DMS53 treated with DMSO at 0.1 percent for 48 hours (cell line): ENCODE results near the gene HADH.
"Not testable (repeated sequence)": the region's sequence is repeated elsewhere in the genome, so short reads cannot be mapped to it uniquely, and the experiment has no call there.

Experiments used
- DNase-seq: peaks from one replicate; lab custom pipeline; 2025; ENCODE audit not compliant: unreplicated experiment; lab: John Stamatoyannopoulos, UW

HADH gene

GRCh38 chr4:108029731-108030130 is 40.0 kb downstream of the HADH start:
- DNase-seq, result no peak

- DNase-seq, result peak; percentile 36
These were observed 40.6 kb downstream of the HADH start for GRCh38 chr4:108030332-108030731.

GRCh38 chr4:108031427-108032083 is 41.9 kb downstream of the HADH start:
- DNase-seq, result no peak

GRCh38 chr4:108033348-108033747 is 43.7 kb downstream of the HADH start:
- no peak for DNase-seq

GRCh38 chr4:108034565-108034964 is 44.9 kb downstream of the HADH start:
- no peak for DNase-seq

- no peak for DNase-seq
These were observed 46.0 kb downstream of the HADH start for GRCh38 chr4:108035691-108036090.

- no peak for DNase-seq
These were observed 46.5 kb downstream of the HADH start for GRCh38 chr4:108036213-108036612.

GRCh38 chr4:108037884-108038283 is 48.2 kb downstream of the HADH start:
- no peak for DNase-seq

GRCh38 chr4:108042927-108043326 is 53.2 kb downstream of the HADH start:
- no peak for DNase-seq

- no peak for DNase-seq
These were observed 53.8 kb downstream of the HADH start for GRCh38 chr4:108043526-108043925.

GRCh38 chr4:108044951-108045686 is 55.4 kb downstream of the HADH start:
- no peak for DNase-seq

GRCh38 chr4:108045687-108046024 is 56.0 kb downstream of the HADH start:
- no peak for DNase-seq

- no peak for DNase-seq
These were observed 57.5 kb downstream of the HADH start for GRCh38 chr4:108047199-108047598.

GRCh38 chr4:108048157-108048556 is 58.5 kb downstream of the HADH start:
- DNase-seq, result no peak

GRCh38 chr4:108048997-108049396 is 59.3 kb downstream of the HADH start:
- no peak for DNase-seq

- DNase-seq, result no peak
These were observed 59.7 kb downstream of the HADH start for GRCh38 chr4:108049406-108049805.

GRCh38 chr4:108050166-108051111 is 60.8 kb downstream of the HADH start:
- DNase-seq, result not testable (repeated sequence)

- DNase-seq, result no peak
These were observed 61.7 kb downstream of the HADH start for GRCh38 chr4:108051343-108051742.

- DNase-seq, result no peak
These were observed 63.0 kb downstream of the HADH start for GRCh38 chr4:108052558-108053120.

- no peak for DNase-seq
These were observed 63.6 kb downstream of the HADH start for GRCh38 chr4:108053251-108053711.

- no peak for DNase-seq
These were observed 64.4 kb downstream of the HADH start for GRCh38 chr4:108054025-108054638.
